ENCODE measurements around the gene CHIT1.

The CHIT1 gene

DNA sequence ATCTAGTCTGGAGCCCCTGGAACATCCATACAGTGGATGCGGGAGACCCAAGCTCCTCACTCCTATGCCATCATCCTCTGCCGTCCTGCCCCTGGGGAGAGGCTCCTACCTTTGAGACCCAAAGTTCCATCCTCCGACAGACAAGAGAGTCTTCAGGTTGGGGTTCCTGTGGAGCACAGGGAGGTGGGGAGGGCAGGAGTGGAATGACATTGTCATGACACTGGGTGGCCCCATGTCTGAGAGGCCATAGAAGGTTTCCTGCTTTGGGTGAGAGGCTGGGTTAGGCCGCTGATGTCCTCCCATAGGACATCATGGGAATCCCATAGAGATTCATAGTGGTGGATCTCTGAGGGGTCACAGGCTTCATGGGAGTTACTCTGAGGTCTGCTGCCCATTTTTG, 45.0 kb downstream of the CHIT1 start:
- Histone ChIP-seq H3K9ac (ENCODE audit: low read depth, low read length) (no peak overlapping the region), H3K9me3 (ENCODE audit: control insufficient read depth, insufficient read depth, low read length) (no peaks in the 10 kb centered on the region), H3K36me3 (ENCODE audit: insufficient read depth, low read length) (no peaks in the 10 kb centered on the region), H3K4me1 (ENCODE audit: insufficient read depth, low read length) (peaks cover 23% of the 10 kb centered on the region)

DNA sequence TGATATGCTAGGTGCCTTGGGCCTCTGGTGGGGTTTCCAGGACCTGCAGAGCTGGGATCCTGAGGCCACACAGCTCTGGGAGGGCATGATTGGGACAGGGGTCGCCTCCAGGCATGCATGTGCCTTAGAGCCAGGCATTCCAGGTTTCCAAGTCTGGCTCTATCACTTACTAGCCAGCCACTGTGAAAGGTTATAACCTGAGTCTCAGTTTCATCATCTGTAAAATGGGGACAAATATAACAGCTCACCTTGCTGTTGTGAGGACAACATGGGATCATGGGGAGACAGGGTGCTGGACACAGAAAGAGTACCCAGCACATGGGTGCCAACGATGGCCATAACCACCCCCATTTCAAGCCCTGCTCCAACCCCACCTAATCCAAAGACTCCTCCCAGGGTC, 45.6 kb downstream of the CHIT1 start:
- no peaks in the 10 kb centered on the region for H3K9me3 ChIP-seq (ENCODE audit: control insufficient read depth, insufficient read depth, low read length)

DNA sequence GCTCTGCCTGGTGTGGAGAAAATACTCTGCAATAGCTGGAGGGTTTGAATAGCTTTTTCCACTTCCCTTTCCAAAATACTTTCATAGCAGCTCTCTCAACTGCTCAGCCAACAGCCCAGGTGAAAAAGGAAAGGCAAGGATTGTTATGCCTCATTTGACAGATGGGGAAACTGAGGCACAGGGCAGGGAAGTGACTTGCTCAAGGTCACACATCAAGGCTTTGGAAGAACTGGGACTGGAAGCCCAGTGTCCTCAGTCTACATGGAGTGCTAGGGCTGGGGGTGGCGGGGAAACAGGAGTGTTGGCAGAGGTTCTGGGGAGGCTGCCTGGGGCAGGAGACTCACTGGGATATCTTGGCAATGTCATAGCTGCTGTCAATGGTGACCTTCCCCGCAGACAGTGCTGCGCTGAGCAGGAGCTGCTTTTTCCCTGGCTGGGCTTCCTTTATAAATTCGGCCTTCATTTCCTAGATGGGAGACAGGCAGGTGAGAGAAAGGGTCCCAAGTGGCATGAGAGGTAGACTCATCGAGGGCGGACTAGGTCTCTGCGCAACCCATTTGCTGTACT, 47.0 kb downstream of the CHIT1 start:
- no peaks in the 10 kb centered on the region for H3K9me3 ChIP-seq (ENCODE audit: control insufficient read depth, insufficient read depth, low read length)
- no peak overlapping the region for H3K9ac ChIP-seq (ENCODE audit: low read depth, low read length)
- peaks cover 35% of the 10 kb centered on the region for H3K4me1 ChIP-seq (ENCODE audit: insufficient read depth, low read length)
- no peaks in the 10 kb centered on the region for H3K36me3 ChIP-seq (ENCODE audit: insufficient read depth, low read length)

More for the DNA sequence above, 45.6 kb downstream of the CHIT1 start:
- Histone ChIP-seq H3K4me1 (ENCODE audit: insufficient read depth, low read length) (peaks cover 24% of the 10 kb centered on the region), H3K9ac (ENCODE audit: low read depth, low read length) (no peak overlapping the region), H3K36me3 (ENCODE audit: insufficient read depth, low read length) (no peaks in the 10 kb centered on the region)

DNA sequence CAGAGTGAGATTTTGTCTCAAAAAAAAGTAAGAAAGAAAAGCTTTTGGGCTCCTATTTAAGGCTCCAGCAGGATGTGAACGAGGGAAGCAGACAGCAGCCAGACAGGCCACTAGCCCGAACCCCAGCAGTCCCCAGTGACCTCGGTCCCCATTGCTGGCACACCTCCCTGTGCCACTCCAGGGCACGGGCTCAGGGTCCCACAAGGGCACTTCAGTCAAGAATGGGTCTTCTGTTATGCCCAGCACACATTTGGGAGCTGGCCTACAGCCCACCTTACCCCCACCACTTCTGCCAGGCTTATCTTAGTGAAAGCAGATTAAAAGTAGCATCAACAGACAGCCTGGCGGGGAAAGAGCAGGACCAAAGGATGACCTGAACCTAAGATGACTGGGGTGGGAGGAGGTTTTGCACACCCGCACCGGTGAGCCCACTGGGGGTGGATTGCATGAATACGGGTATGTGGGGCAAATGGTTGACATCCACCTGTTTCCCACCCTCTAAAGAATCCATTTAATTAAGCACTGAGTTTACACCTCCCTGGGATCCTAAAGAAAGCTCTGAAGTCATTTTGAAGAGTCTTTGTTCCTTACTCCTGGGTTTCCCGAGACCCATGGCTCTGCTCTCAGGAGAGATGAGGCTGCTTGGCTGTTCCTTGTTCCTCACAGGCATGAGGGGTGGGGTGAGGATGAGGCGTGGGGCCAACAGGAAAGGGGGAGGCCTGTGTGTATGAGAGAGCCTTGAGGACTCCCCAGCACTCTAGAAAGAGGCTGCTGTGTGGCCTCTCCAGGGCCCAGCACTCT, 47.7 kb downstream of the CHIT1 start:
- H3K36me3 ChIP-seq (ENCODE audit: insufficient read depth, low read length): no peaks in the 10 kb centered on the region
- peaks cover 32% of the 10 kb centered on the region for H3K4me1 ChIP-seq (ENCODE audit: insufficient read depth, low read length)
- H3K9ac ChIP-seq (ENCODE audit: low read depth, low read length): no peak overlapping the region
- no peaks in the 10 kb centered on the region for H3K9me3 ChIP-seq (ENCODE audit: control insufficient read depth, insufficient read depth, low read length)

DNA sequence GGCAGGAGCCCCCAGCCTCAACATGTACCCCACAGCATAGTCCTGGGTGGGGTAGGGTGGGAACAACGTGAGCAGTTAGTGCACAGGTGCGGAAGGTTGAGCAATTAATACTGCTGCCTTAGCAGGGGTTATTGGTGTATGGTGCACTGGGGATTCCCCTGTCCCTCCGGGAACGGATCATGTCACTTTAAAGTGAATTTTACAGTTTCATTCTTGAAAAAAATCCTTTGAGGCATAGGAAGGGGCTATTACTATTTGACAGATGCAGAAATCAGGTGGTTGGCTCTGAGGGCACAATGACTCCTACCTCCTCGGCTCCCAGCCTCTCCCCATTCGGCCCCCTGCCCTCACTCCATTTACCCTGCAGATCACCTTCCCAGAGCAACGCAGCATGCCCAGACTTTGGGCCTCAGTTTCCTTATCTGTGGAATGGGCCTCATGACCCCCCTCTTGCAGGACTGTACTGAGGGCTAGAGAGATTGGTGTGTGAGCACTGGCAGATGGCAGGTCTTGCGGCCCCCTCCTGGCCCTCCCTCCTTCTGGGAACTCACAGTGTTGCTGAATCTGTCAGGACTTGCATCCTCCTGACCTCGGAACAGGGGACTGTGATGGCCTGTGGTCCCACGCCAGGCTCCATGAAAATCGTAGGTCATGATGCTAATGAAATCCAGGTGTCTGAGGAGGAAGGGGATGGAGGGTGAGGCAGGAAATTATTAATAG, 48.7 kb downstream of the CHIT1 start:
- H3K36me3 ChIP-seq (ENCODE audit: insufficient read depth, low read length): no peaks in the 10 kb centered on the region
- H3K9me3 ChIP-seq (ENCODE audit: control insufficient read depth, insufficient read depth, low read length): no peaks in the 10 kb centered on the region
- peaks cover 24% of the 10 kb centered on the region for H3K4me1 ChIP-seq (ENCODE audit: insufficient read depth, low read length)
- H3K9ac ChIP-seq (ENCODE audit: low read depth, low read length): no peak overlapping the region

DNA sequence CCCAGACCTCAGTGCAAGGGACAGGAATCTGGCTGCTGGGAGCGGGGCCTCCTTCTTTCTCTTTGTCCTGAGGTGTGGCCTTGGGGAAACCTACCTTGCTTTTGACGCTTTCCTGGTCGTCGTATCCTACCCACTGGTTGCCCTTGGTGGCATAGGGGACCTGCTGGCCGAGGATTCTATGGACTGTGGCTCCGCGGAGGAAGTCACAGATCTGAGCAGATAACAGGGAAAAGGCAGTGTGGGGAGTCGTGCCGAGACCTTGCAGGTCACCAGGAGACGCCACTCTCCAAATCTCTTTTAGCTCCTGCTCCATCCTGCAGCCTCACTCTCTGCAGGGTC, 49.8 kb downstream of the CHIT1 start:
- Histone ChIP-seq H3K9me3 (ENCODE audit: control insufficient read depth, insufficient read depth, low read length) (no peaks in the 10 kb centered on the region), H3K36me3 (ENCODE audit: insufficient read depth, low read length) (no peaks in the 10 kb centered on the region), H3K9ac (ENCODE audit: low read depth, low read length) (no peak overlapping the region), H3K4me1 (ENCODE audit: insufficient read depth, low read length) (peaks cover 17% of the 10 kb centered on the region)

DNA sequence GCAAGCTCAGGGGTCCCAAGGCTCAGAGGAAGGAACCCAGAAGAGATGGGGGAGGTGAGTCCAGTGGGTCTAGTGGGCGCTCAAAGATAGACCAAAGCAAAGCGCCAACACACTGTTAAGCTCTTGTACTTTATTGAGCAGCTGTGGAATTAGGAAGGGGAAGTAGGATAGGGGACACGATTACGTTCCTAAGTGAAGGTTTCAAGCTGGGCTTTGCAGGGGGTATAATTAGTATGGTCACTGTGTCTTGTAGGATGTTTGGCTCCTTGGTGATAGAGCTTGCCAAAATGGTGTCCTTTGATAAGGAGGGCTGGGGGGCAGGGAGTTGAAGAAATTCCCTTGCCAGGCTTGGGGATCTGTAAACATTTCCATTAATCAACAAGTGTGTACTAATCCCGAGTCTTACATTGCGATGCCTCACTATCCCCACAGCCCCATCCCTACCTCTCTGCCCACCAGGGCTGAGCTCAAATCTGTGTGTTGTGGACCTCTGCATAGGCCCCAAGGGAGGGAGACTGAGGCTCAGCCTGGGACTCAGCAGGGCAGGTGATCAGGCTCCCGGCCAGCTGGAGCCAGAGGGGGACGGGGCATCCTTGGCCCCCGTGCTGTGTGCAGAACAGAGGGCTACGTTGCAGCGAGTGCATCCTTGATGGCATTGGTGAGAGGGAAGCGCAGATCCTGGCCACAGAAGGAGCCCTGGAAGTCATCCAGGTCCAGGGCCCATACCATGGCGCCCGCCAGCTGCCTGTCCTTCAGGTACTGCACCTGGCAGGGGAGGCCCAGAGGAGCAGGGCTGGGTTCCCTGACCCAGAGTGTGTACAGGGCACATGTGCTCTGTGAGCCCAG, 50.4 kb downstream of the CHIT1 start:
- H3K9ac ChIP-seq (ENCODE audit: low read depth, low read length): no peak overlapping the region
- peaks cover 17% of the 10 kb centered on the region for H3K4me1 ChIP-seq (ENCODE audit: insufficient read depth, low read length)
- no peaks in the 10 kb centered on the region for H3K9me3 ChIP-seq (ENCODE audit: control insufficient read depth, insufficient read depth, low read length)
- no peaks in the 10 kb centered on the region for H3K36me3 ChIP-seq (ENCODE audit: insufficient read depth, low read length)

DNA sequence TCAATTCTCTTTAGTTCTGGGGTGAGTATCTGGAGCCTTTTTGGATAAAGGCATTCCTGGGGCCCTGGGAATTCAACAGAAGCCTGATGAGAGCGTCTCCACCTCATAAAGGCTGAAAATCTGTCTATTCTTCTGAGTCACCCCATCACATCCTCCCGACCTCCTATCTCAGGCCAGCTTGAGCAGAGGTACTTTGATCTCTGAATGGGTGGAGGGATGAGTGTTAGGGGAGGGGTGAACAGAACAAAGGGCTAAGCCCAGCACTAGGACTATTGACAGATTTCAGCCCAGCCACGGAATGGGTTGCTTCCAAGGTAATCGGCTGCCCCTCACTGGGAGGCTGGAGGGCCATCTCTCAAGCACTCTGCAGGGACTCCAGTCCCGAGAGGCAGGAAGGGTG, 51.4 kb downstream of the CHIT1 start:
- H3K9me3 ChIP-seq (ENCODE audit: control insufficient read depth, insufficient read depth, low read length): no peaks in the 10 kb centered on the region
- peaks cover 17% of the 10 kb centered on the region for H3K4me1 ChIP-seq (ENCODE audit: insufficient read depth, low read length)
- no peak overlapping the region for H3K9ac ChIP-seq (ENCODE audit: low read depth, low read length)
- no peaks in the 10 kb centered on the region for H3K36me3 ChIP-seq (ENCODE audit: insufficient read depth, low read length)

DNA sequence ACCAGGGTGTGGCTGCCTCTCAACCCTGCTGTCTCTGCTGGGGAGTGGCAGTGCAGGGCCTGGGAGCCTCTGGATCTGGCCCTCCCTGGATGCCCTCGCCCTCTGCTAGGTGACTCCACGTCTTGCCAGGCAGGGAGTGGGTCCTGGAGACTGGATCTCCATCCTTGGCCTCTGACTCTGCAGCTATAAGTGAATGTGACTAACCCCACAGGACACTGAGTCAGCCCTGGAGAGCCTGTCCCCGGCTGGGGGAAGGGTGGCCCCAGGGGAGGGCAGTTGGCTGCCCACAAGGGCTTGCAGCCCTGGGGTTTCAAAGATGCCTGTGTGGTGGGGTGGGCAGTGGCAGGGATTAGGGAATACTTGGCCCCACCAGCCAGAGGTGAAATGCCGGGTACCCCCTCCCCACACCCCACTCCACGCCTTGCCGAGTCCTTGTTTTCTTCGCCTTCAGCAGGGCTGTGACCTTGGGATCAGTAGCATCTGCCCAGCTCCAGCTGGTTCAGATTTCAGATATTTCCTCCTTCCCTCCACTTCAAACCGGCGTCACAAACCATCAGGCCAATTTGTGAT, 51.9 kb downstream of the CHIT1 start:
- no peaks in the 10 kb centered on the region for H3K36me3 ChIP-seq (ENCODE audit: insufficient read depth, low read length)
- peaks cover 19% of the 10 kb centered on the region for H3K4me1 ChIP-seq (ENCODE audit: insufficient read depth, low read length)
- H3K9me3 ChIP-seq (ENCODE audit: control insufficient read depth, insufficient read depth, low read length): no peaks in the 10 kb centered on the region
- H3K9ac ChIP-seq (ENCODE audit: low read depth, low read length): no peak overlapping the region

DNA sequence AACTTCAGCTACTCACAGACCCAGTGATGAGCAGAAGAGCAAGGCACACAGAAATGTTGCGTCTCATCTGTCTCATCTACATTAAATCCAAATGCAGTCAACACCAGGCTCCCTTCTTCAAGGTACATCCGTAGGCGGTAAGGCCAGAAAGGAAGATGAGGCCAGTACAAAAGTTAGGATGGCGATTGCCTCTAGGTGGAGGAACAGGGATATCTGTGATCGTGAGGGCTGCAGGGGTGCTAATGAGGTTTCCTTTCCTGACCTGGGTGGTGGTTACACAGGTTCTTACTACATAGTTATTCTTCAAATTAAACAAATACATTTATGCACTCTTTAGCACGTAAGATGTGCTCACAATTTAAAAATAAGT, 52.5 kb downstream of the CHIT1 start:
- no peak overlapping the region for H3K9ac ChIP-seq (ENCODE audit: low read depth, low read length)
- no peaks in the 10 kb centered on the region for H3K9me3 ChIP-seq (ENCODE audit: control insufficient read depth, insufficient read depth, low read length)
- H3K4me1 ChIP-seq (ENCODE audit: insufficient read depth, low read length): peaks cover 21% of the 10 kb centered on the region
- H3K36me3 ChIP-seq (ENCODE audit: insufficient read depth, low read length): no peaks in the 10 kb centered on the region

DNA sequence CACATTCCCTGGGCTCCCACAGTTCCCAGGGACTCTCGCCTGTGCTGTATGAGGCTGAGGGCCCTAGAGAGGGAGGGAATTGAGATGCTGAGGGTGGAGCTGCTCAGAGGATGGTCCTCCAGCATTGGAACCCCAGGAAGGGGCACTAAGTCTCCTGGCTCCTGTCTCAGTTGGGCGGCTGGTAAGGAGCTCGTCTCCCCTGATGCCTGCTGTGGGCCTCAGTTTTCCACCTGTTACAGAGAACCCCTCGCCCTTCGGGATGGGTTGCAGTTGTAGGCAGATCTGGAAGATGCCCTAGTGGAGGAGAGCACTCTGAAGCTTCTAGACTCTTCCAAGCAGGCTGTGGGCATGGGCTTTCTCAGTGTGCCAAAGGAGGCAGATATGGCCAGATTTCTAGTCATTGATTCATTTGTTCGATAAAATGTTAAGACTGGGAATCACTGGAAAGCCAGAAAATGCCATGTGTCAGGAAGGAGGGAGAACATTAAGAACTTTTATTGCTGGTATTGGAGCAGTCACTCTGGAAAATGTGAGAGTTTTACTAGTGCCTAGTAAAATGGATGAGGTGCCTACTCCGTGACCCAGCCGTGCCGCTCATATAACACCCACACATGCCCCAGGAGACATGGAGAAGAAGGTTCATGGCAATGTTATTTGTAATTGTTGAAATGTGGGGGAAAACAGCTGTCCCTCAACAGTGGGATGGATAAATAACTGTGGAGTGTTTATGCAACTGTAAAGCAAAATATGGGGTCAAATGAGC, 53.0 kb downstream of the CHIT1 start:
- no peak overlapping the region for H3K9ac ChIP-seq (ENCODE audit: low read depth, low read length)
- peaks cover 21% of the 10 kb centered on the region for H3K4me1 ChIP-seq (ENCODE audit: insufficient read depth, low read length)
- no peaks in the 10 kb centered on the region for H3K9me3 ChIP-seq (ENCODE audit: control insufficient read depth, insufficient read depth, low read length)
- H3K36me3 ChIP-seq (ENCODE audit: insufficient read depth, low read length): no peaks in the 10 kb centered on the region

DNA sequence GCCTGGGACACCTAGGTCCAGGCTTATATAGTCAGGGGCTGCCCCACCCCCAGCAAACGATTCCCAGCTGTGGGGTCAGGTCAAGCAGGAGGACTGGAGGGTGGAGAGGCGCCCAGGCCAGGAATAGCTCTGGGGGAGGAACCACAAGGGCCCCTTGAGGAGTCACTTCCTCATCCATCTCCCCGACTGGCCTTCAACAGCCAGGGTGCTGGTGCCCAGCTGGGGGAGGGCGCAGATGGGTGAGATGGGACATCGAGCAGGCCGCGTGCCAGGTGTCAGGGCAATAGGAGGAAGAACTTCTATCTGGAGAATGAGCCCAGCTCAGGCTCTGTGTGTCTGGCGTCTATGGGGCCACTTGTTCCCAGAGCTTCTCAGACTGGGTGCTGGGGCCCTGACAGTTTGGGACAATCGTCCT, 53.6 kb downstream of the CHIT1 start:
- peaks cover 21% of the 10 kb centered on the region for H3K4me1 ChIP-seq (ENCODE audit: insufficient read depth, low read length)
- H3K9ac ChIP-seq (ENCODE audit: low read depth, low read length): no peak overlapping the region
- no peaks in the 10 kb centered on the region for H3K36me3 ChIP-seq (ENCODE audit: insufficient read depth, low read length)
- H3K9me3 ChIP-seq (ENCODE audit: control insufficient read depth, insufficient read depth, low read length): no peaks in the 10 kb centered on the region

DNA sequence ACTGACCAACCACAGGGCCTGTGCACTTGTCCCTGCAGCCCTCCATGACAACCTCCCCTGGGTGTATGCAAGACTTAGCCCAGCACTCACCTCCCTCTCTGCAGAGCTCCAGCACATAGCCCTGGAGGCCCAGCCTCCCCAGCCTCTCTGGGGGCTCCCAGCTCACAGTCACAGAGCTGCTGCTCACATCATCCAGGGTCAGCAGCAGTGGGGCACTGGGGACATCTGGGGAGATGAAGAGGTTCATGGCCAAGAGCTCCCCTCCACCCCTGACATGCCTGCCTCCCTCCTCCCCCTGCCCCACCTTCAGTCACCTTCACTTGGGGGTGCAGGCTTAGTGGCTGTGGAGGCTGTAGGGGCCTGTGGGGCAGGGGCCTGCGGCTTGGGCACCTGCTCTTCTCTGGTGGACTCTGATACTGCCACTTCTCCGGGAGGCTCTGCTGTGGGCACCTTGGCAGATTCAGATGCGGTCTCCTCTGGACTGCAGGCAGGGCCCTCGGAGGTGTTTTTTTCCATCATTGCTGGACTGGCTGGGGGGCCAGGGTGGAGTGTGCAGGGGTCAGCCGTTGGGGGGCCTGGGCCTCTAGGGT, 54.1 kb downstream of the CHIT1 start, which contains the start of gene MYBPH:
TSS of gene MYBPH (minus strand) at position 590 of the 590 bp plus-strand sequence. CDS start at position 519, 71 bp downstream.
- no peaks in the 10 kb centered on the region for H3K9me3 ChIP-seq (ENCODE audit: control insufficient read depth, insufficient read depth, low read length)
- peaks cover 21% of the 10 kb centered on the region for H3K4me1 ChIP-seq (ENCODE audit: insufficient read depth, low read length)
- no peak within 1 kb of the TSS for H3K9ac ChIP-seq (ENCODE audit: low read depth, low read length)
- H3K36me3 ChIP-seq (ENCODE audit: insufficient read depth, low read length): no peaks in the 10 kb centered on the region
